H1 (cell line): ENCODE results near the gene B3GAT1. TPM values are rescaled to one million over a fixed set of nuclear protein-coding genes. Genes with fewer than 3 reads are reported as not detected.

Source experiments
- CTBP2 ChIP-seq: IDR thresholded peaks from 2 replicates; pipeline ENCODE4 v1.7.0; 2011; ENCODE audit warnings: borderline replicate concordance, mild to moderate bottlenecking, moderate library complexity, mixed read lengths, low read length; ENCODE audit not compliant: insufficient read depth, insufficient read length
- RAD21 ChIP-seq, 2 experiments: IDR thresholded peaks in 1 of 2; conservative IDR thresholded peaks in 1 of 2; 2 replicates each; pipeline ENCODE4 v1.6.1; 2011; ENCODE audit warnings: low read depth in 2 of 2, low read length in 2 of 2, improper control_type of control experiment in 1 of 2, inconsistent platforms in 1 of 2, mild to moderate bottlenecking in 1 of 2, moderate library complexity in 1 of 2
- RFX5 ChIP-seq: IDR thresholded peaks from 2 replicates; pipeline ENCODE4 v1.6.1; 2011; ENCODE audit warnings: low read depth, low read length, improper control_type of control experiment, borderline replicate concordance
- RNF2 ChIP-seq: fragments of 200-900, 300-1000 bp; sonication (generic); IDR thresholded peaks from 2 replicates; pipeline ENCODE4 v1.7.1; 2016; ENCODE audit warnings: borderline replicate concordance, low read depth, mild to moderate bottlenecking, antibody characterized with exemption, low read length; ENCODE audit not compliant: poor library complexity, severe bottlenecking; ENCODE audit errors: missing control alignments
- polyA plus RNA-seq, 7 experiments: library from polyadenylated mRNA; depleted of rRNA in 3 of 7; stranded (reverse) in 5 of 7; unstranded in 2 of 7; fragments of >200 nt in 5 of 7; fragments of 200-250 nt in 2 of 7; gene quantifications; 1 replicate in 5 of 7; 2 replicates in 1 of 7; 4 replicates in 1 of 7; pipeline versions ENCODE4 v1.2.1 to v1.2.3, GENCODE V29; 2011 to 2013; ENCODE audit warnings: missing spikeins in 2 of 7, mixed read lengths in 2 of 7
- total RNA-seq: library from RNA; stranded (reverse); fragmentation: NEBNext Ultra II Directional; extraction: Animal tissue kit (Norgen Biotek cat#: 25700); gene quantifications from 2 replicates; pipeline ENCODE4 v1.2.1, GENCODE V29; 2021
- TF ChIP-seq, protein P1 (sequence below): fragments of 300-600 bp; sonication (generic); IDR thresholded peaks from 2 replicates; pipeline ENCODE4 v1.7.1; 2012; ENCODE audit warnings: low read length, moderate library complexity, mild to moderate bottlenecking, inconsistent platforms; ENCODE audit not compliant: insufficient replicate concordance
- TF ChIP-seq, protein P2 (sequence below), 3 experiments: IDR thresholded peaks; 1 replicate in 2 of 3; 2 replicates in 1 of 3; pipeline versions ENCODE4 v1.5.1 to v1.6.1; 2011; ENCODE audit warnings: low read length in 3 of 3, mild to moderate bottlenecking in 3 of 3, inconsistent platforms in 2 of 3, low read depth in 1 of 3, moderate library complexity in 1 of 3; ENCODE audit not compliant: insufficient read depth in 1 of 3; ENCODE audit errors: control extremely low read depth in 1 of 3
- TF ChIP-seq, protein P3 (sequence below): IDR thresholded peaks from 2 replicates; pipeline ENCODE4 v1.6.1; 2012; ENCODE audit warnings: inconsistent platforms

The B3GAT1 gene
- total and polyA plus RNA-seq, 2 of the 8 experiments (the other 6 are each of a cell fraction or from before 2014, with no cell fraction given) = 19.7 to 32.4 TPM

GRCh38 chr11:134339756-134340155 is 72.3 kb downstream of the B3GAT1 start (continued):
- TF ChIP-seq, protein P1, sequence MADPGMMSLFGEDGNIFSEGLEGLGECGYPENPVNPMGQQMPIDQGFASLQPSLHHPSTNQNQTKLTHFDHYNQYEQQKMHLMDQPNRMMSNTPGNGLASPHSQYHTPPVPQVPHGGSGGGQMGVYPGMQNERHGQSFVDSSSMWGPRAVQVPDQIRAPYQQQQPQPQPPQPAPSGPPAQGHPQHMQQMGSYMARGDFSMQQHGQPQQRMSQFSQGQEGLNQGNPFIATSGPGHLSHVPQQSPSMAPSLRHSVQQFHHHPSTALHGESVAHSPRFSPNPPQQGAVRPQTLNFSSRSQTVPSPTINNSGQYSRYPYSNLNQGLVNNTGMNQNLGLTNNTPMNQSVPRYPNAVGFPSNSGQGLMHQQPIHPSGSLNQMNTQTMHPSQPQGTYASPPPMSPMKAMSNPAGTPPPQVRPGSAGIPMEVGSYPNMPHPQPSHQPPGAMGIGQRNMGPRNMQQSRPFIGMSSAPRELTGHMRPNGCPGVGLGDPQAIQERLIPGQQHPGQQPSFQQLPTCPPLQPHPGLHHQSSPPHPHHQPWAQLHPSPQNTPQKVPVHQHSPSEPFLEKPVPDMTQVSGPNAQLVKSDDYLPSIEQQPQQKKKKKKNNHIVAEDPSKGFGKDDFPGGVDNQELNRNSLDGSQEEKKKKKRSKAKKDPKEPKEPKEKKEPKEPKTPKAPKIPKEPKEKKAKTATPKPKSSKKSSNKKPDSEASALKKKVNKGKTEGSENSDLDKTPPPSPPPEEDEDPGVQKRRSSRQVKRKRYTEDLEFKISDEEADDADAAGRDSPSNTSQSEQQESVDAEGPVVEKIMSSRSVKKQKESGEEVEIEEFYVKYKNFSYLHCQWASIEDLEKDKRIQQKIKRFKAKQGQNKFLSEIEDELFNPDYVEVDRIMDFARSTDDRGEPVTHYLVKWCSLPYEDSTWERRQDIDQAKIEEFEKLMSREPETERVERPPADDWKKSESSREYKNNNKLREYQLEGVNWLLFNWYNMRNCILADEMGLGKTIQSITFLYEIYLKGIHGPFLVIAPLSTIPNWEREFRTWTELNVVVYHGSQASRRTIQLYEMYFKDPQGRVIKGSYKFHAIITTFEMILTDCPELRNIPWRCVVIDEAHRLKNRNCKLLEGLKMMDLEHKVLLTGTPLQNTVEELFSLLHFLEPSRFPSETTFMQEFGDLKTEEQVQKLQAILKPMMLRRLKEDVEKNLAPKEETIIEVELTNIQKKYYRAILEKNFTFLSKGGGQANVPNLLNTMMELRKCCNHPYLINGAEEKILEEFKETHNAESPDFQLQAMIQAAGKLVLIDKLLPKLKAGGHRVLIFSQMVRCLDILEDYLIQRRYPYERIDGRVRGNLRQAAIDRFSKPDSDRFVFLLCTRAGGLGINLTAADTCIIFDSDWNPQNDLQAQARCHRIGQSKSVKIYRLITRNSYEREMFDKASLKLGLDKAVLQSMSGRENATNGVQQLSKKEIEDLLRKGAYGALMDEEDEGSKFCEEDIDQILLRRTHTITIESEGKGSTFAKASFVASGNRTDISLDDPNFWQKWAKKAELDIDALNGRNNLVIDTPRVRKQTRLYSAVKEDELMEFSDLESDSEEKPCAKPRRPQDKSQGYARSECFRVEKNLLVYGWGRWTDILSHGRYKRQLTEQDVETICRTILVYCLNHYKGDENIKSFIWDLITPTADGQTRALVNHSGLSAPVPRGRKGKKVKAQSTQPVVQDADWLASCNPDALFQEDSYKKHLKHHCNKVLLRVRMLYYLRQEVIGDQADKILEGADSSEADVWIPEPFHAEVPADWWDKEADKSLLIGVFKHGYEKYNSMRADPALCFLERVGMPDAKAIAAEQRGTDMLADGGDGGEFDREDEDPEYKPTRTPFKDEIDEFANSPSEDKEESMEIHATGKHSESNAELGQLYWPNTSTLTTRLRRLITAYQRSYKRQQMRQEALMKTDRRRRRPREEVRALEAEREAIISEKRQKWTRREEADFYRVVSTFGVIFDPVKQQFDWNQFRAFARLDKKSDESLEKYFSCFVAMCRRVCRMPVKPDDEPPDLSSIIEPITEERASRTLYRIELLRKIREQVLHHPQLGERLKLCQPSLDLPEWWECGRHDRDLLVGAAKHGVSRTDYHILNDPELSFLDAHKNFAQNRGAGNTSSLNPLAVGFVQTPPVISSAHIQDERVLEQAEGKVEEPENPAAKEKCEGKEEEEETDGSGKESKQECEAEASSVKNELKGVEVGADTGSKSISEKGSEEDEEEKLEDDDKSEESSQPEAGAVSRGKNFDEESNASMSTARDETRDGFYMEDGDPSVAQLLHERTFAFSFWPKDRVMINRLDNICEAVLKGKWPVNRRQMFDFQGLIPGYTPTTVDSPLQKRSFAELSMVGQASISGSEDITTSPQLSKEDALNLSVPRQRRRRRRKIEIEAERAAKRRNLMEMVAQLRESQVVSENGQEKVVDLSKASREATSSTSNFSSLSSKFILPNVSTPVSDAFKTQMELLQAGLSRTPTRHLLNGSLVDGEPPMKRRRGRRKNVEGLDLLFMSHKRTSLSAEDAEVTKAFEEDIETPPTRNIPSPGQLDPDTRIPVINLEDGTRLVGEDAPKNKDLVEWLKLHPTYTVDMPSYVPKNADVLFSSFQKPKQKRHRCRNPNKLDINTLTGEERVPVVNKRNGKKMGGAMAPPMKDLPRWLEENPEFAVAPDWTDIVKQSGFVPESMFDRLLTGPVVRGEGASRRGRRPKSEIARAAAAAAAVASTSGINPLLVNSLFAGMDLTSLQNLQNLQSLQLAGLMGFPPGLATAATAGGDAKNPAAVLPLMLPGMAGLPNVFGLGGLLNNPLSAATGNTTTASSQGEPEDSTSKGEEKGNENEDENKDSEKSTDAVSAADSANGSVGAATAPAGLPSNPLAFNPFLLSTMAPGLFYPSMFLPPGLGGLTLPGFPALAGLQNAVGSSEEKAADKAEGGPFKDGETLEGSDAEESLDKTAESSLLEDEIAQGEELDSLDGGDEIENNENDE = no peak
- TF ChIP-seq, protein P2, sequence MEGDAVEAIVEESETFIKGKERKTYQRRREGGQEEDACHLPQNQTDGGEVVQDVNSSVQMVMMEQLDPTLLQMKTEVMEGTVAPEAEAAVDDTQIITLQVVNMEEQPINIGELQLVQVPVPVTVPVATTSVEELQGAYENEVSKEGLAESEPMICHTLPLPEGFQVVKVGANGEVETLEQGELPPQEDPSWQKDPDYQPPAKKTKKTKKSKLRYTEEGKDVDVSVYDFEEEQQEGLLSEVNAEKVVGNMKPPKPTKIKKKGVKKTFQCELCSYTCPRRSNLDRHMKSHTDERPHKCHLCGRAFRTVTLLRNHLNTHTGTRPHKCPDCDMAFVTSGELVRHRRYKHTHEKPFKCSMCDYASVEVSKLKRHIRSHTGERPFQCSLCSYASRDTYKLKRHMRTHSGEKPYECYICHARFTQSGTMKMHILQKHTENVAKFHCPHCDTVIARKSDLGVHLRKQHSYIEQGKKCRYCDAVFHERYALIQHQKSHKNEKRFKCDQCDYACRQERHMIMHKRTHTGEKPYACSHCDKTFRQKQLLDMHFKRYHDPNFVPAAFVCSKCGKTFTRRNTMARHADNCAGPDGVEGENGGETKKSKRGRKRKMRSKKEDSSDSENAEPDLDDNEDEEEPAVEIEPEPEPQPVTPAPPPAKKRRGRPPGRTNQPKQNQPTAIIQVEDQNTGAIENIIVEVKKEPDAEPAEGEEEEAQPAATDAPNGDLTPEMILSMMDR (IDR thresholded peaks at IDR 0.05; ENCODE audit: control extremely low read depth in 1 of 3, insufficient read depth in 1 of 3, low read depth in 1 of 3, low read length in 3 of 3) = no peak
- TF ChIP-seq, protein P3, sequence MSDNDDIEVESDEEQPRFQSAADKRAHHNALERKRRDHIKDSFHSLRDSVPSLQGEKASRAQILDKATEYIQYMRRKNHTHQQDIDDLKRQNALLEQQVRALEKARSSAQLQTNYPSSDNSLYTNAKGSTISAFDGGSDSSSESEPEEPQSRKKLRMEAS = no peak
- no peak for TF ChIP-seq RNF2
- no peak for TF ChIP-seq CTBP2
- no peak for TF ChIP-seq RAD21 (IDR thresholded peaks at IDR 0.05 in 1 of 2, conservative IDR thresholded peaks at IDR 0.05 in 1 of 2; ENCODE audit: low read depth in 2 of 2, low read length in 2 of 2)
- TF ChIP-seq RFX5 = no peak
